Measurements from ENCODE around the gene KCNA4. TPM values are rescaled to one million over a fixed set of nuclear protein-coding genes. Genes with fewer than 3 reads are reported as not detected.

KCNA4 gene
- total and polyA plus RNA-seq, 2 donors (not counting 3 experiments of a cell fraction or from before 2014, with no cell fraction given): not detected

GRCh38 chr11:29963796-29964195, 53.0 kb downstream of the KCNA4 start:
- Histone ChIP-seq H4K20me1 (replicated peaks; ENCODE audit: control insufficient read depth, extremely low read depth, insufficient read depth, low read length) (no peaks in the 10 kb centered on the region), H3K4me1 (ENCODE audit: control insufficient read depth, extremely low read depth, insufficient read depth, low read length) (no peaks in the 10 kb centered on the region), H3K27ac (ENCODE audit: insufficient read depth, low read depth, low read length) (no peak overlapping the region), H3K27me3 (ENCODE audit: control insufficient read depth in 2 of 2, insufficient read depth in 2 of 2, low read length in 2 of 2) (no peaks in the 10 kb centered on the region), H3K4me3 (replicated peaks in 1 of 3; ENCODE audit: insufficient read depth in 1 of 3, low read depth in 1 of 3, low read length in 3 of 3) (no peak overlapping the region), H3K79me2 (ENCODE audit: control insufficient read depth, insufficient read depth, low read length) (no peaks in the 10 kb centered on the region), H3K9ac (replicated peaks; ENCODE audit: extremely low read depth, insufficient read depth, low read length) (no peak overlapping the region), H2AFZ (ENCODE audit: low read depth, low read length) (no peak overlapping the region), H3K36me3 (ENCODE audit: control insufficient read depth in 2 of 2, extremely low read depth in 1 of 2, insufficient read depth in 2 of 2, low read length in 2 of 2) (no peaks in the 10 kb centered on the region), H3K4me2 (ENCODE audit: insufficient read depth, low read length) (no peak overlapping the region), H3K9me1 (replicated peaks; ENCODE audit: control insufficient read depth, extremely low read depth, insufficient read depth, low read length) (no peaks in the 10 kb centered on the region), H3K9me3 (replicated peaks; ENCODE audit: control insufficient read depth, insufficient read depth, low read length) (no peaks in the 10 kb centered on the region)
- intact Hi-C loops (cut with micrococcal nuclease): no loop called here
- CTCF ChIA-PET: no interaction called here
- FAIRE-seq: no peak
- dilution Hi-C loops (cut with MboI; ENCODE audit: extremely low pct_ligation_motif_present, low sequenced_read_pairs): no loop called here
- no peak for TF ChIP-seq GATA2 (IDR thresholded peaks at IDR 0.05; ENCODE audit: insufficient read depth, insufficient read length, low read depth, low read length)
- TF ChIP-seq EZH2 (IDR thresholded peaks at IDR 0.05; ENCODE audit: borderline replicate concordance, low read depth, low read length, severe bottlenecking): no peak
- TF ChIP-seq, protein P1, sequence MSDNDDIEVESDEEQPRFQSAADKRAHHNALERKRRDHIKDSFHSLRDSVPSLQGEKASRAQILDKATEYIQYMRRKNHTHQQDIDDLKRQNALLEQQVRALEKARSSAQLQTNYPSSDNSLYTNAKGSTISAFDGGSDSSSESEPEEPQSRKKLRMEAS (IDR thresholded peaks at IDR 0.05; ENCODE audit: insufficient read depth, insufficient read length): no peak
- TF ChIP-seq FOS (IDR thresholded peaks at IDR 0.05; ENCODE audit: borderline replicate concordance, insufficient read depth, low read length): no peak
- no peak for TF ChIP-seq MYC (IDR thresholded peaks at IDR 0.05; ENCODE audit: low read depth, low read length)
- no peak for TF ChIP-seq POLR2AphosphoS5 (IDR thresholded peaks at IDR 0.05; ENCODE audit: insufficient read depth, low read depth, low read length)
- no peak for TF ChIP-seq POLR2A (IDR thresholded peaks at IDR 0.05; ENCODE audit: low read depth, low read length)
- no peak for TF ChIP-seq CTCF (IDR thresholded peaks at IDR 0.05; ENCODE audit: extremely low read depth in 1 of 2, insufficient read depth in 1 of 2, low read depth in 1 of 2, low read length in 2 of 2)
- no peak for TF ChIP-seq JUN (IDR thresholded peaks at IDR 0.05; ENCODE audit: borderline replicate concordance, insufficient read depth, insufficient read length, low read depth)
- POLR2A ChIA-PET: no interaction called here
- no peak for DNase-seq (ENCODE audit: low read depth, low spot score)
- no TSS peak for BruUV-seq (replicated peaks)

Data from endothelial cell of umbilical vein (primary cell).